ENCODE measurements around the gene PLEKHG1. TPM values are rescaled to one million over a fixed set of nuclear protein-coding genes. Genes with fewer than 3 reads are reported as not detected.

PLEKHG1 gene
- total and polyA plus RNA-seq, 2 donors (not counting 1 experiment from before 2014, with no cell fraction given): 66.2 to 450 TPM

DNA sequence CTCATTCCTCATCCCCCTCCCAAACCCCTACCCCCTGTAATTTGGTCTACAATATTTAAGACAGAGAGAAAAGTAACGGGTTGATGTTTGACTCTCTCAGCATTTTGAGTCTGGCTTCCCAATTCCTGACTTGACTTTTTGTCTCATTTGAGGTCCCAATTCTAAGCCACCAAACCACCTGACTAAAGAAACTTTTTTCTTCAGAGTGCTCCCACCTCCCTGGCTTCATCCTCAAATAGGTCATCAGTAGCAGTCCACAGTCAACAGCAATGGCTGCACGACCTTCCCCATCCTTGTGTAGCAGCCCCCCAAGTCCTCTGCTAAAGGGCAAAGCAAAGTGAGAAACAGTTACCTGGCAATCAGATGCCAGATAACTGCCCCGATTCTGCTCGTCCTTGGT is 1.8 kb downstream of the PLEKHG1 start:
- peak overlapping the region; percentile 97 to 99 for H3K27ac ChIP-seq (ENCODE audit: low read length in 2 of 2)

DNA sequence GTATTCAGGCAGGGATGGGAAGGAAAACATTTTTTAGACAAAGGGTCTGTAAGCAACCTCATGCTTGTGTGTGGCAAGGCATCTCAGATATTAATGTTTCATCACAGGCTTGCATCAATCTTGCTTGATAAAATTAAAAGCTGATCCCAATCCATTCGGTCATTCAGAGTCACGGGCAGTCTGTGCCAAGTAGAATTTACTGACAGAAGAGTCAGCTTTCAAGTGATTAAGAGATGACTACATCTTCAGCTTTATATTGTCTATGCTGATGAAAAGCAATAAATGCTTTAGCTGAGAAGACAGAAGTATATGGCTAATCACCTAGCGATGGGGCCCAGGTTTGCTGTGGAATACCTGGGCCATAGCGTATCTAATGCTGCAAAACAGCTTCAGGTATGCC is 3.5 kb downstream of the PLEKHG1 start:
- H3K9me3 Mint-ChIP-seq (ENCODE audit: insufficient read depth): no peaks in the 10 kb centered on the region

More for the DNA sequence above, 1.8 kb downstream of the PLEKHG1 start:
- POLR2A ChIA-PET: interaction anchor here (1.1 to 6.5 kb wide), 5 partner anchors 14 to 56 kb away, joined by 3 to 84 read pairs (median 10); no protein-coding TSS in a partner anchor
- peak overlapping the region; percentile 99 for H3K4me3 Mint-ChIP-seq
- intact Hi-C loops (cut with micrococcal nuclease): loop anchor here (2.0 to 5.0 kb wide), 2 partner anchors 89 to 121 kb away; no protein-coding TSS in a partner anchor
- peak overlapping the region; percentile 79 for H3K4me2 ChIP-seq (replicated peaks; ENCODE audit: low read depth, low read length, poor library complexity, severe bottlenecking)
- no peaks in the 10 kb centered on the region for H3K9me3 ChIP-seq (ENCODE audit: control extremely low read depth in 1 of 3, control insufficient read depth in 2 of 3, insufficient read depth in 1 of 3, low read length in 2 of 3)
- peaks cover 74% of the 10 kb centered on the region for H3K79me2 ChIP-seq (ENCODE audit: control insufficient read depth, insufficient read depth, low read length)
- WGBS (ENCODE audit: insufficient coverage): 88% methylated on average over 1 of the region's 4 CpGs
- no peak overlapping the region for H2AFZ ChIP-seq (ENCODE audit: insufficient read depth, low read depth, low read length, poor library complexity, severe bottlenecking)
- H3K4me3 ChIP-seq (ENCODE audit: control extremely low read depth in 1 of 5, extremely low read depth in 1 of 5, insufficient read depth in 1 of 5, low read depth in 2 of 5, low read length in 4 of 5): peak overlapping the region; percentile 56 to 83 (median 73)
- no peak for TF ChIP-seq EZH2 (IDR thresholded peaks at IDR 0.05; ENCODE audit: borderline replicate concordance, insufficient read depth, low read depth, low read length, poor library complexity, severe bottlenecking)
- TF ChIP-seq, protein P1, sequence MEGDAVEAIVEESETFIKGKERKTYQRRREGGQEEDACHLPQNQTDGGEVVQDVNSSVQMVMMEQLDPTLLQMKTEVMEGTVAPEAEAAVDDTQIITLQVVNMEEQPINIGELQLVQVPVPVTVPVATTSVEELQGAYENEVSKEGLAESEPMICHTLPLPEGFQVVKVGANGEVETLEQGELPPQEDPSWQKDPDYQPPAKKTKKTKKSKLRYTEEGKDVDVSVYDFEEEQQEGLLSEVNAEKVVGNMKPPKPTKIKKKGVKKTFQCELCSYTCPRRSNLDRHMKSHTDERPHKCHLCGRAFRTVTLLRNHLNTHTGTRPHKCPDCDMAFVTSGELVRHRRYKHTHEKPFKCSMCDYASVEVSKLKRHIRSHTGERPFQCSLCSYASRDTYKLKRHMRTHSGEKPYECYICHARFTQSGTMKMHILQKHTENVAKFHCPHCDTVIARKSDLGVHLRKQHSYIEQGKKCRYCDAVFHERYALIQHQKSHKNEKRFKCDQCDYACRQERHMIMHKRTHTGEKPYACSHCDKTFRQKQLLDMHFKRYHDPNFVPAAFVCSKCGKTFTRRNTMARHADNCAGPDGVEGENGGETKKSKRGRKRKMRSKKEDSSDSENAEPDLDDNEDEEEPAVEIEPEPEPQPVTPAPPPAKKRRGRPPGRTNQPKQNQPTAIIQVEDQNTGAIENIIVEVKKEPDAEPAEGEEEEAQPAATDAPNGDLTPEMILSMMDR (IDR thresholded peaks at IDR 0.05): no peak
- H4K20me1 ChIP-seq (ENCODE audit: control insufficient read depth, insufficient read depth, low read length, poor library complexity, severe bottlenecking): peaks cover 20% of the 10 kb centered on the region
- H3K36me3 ChIP-seq (replicated peaks in 1 of 2; ENCODE audit: control extremely low read depth in 1 of 2, control insufficient read depth in 1 of 2, extremely low read depth in 1 of 2, insufficient read depth in 2 of 2, low read length in 1 of 2): peaks cover 0 to 11% of the 10 kb centered on the region in 2 experiments
- no peaks in the 10 kb centered on the region for H3K27me3 Mint-ChIP-seq
- DNase-seq (no peak), ATAC-seq (ENCODE audit: low read depth) (no peak)
- CTCF ChIA-PET: interaction anchor here (1.5 to 7.3 kb wide), 7 partner anchors 9 to 183 kb away, joined by 3 to 77 read pairs (median 10); no protein-coding TSS in a partner anchor
- H3K4me1 Mint-ChIP-seq: peaks cover 71% of the 10 kb centered on the region
- H3K27ac Mint-ChIP-seq: peak overlapping the region; percentile 99
- peak overlapping the region; percentile 86 for H3K9ac ChIP-seq (ENCODE audit: low read length)
- peaks cover 54% of the 10 kb centered on the region in 2 donors for H3K4me1 ChIP-seq (ENCODE audit: control insufficient read depth in 2 of 2, insufficient read depth in 2 of 2, low read length in 2 of 2)
- H3K9me3 Mint-ChIP-seq (ENCODE audit: insufficient read depth): no peaks in the 10 kb centered on the region
- H3K27me3 ChIP-seq (replicated peaks in 1 of 4; ENCODE audit: control extremely low read depth in 1 of 4, control insufficient read depth in 3 of 4, insufficient read depth in 4 of 4, low read length in 3 of 4): no peaks in the 10 kb centered on the region

More for the DNA sequence above, 3.5 kb downstream of the PLEKHG1 start:
- TF ChIP-seq, protein P1 (IDR thresholded peaks at IDR 0.05): no peak
- no peak for TF ChIP-seq EZH2 (IDR thresholded peaks at IDR 0.05; ENCODE audit: borderline replicate concordance, insufficient read depth, low read depth, low read length, poor library complexity, severe bottlenecking)
- CTCF ChIA-PET: interaction anchor here (1.0 to 7.3 kb wide), 10 partner anchors 8 to 214 kb away, joined by 3 to 77 read pairs (median 4); no protein-coding TSS in a partner anchor
- no peak overlapping the region for H3K9ac ChIP-seq (ENCODE audit: low read length)
- peak overlapping the region; percentile 53 for H3K4me3 Mint-ChIP-seq
- 96% methylated on average over 2 of the region's 4 CpGs for WGBS (ENCODE audit: insufficient coverage)
- ATAC-seq (ENCODE audit: low read depth) (no peak), DNase-seq (no peak)
- H3K36me3 ChIP-seq (replicated peaks in 1 of 2; ENCODE audit: control extremely low read depth in 1 of 2, control insufficient read depth in 1 of 2, extremely low read depth in 1 of 2, insufficient read depth in 2 of 2, low read length in 1 of 2): peaks cover 0 to 17% of the 10 kb centered on the region in 2 experiments
- peaks cover 76% of the 10 kb centered on the region for H3K4me1 Mint-ChIP-seq
- H3K4me1 ChIP-seq (ENCODE audit: control insufficient read depth in 2 of 2, insufficient read depth in 2 of 2, low read length in 2 of 2): peaks cover 54 to 55% of the 10 kb centered on the region in 2 donors
- no peak overlapping the region for H3K4me2 ChIP-seq (replicated peaks; ENCODE audit: low read depth, low read length, poor library complexity, severe bottlenecking)
- intact Hi-C loops (cut with micrococcal nuclease): loop anchor here (5.0 kb wide), 1 partner anchor 119 kb away; no protein-coding TSS in a partner anchor
- H3K79me2 ChIP-seq (ENCODE audit: control insufficient read depth, insufficient read depth, low read length): peaks cover 87% of the 10 kb centered on the region
- H4K20me1 ChIP-seq (ENCODE audit: control insufficient read depth, insufficient read depth, low read length, poor library complexity, severe bottlenecking): peaks cover 28% of the 10 kb centered on the region
- no peaks in the 10 kb centered on the region for H3K27me3 ChIP-seq (replicated peaks in 1 of 4; ENCODE audit: control extremely low read depth in 1 of 4, control insufficient read depth in 3 of 4, insufficient read depth in 4 of 4, low read length in 3 of 4)
- no peak overlapping the region for H3K27ac ChIP-seq (ENCODE audit: low read length in 2 of 2)
- peak overlapping the region; percentile 15 for H3K27ac Mint-ChIP-seq
- H3K27me3 Mint-ChIP-seq: no peaks in the 10 kb centered on the region
- POLR2A ChIA-PET: interaction anchor here (0.8 to 6.5 kb wide), 3 partner anchors 19 to 46 kb away, joined by 3 to 84 read pairs (median 8); no protein-coding TSS in a partner anchor
- no peak overlapping the region for H3K4me3 ChIP-seq (ENCODE audit: control extremely low read depth in 1 of 5, extremely low read depth in 1 of 5, insufficient read depth in 1 of 5, low read depth in 2 of 5, low read length in 4 of 5)
- H2AFZ ChIP-seq (ENCODE audit: insufficient read depth, low read depth, low read length, poor library complexity, severe bottlenecking): no peak overlapping the region
- no peaks in the 10 kb centered on the region for H3K9me3 ChIP-seq (ENCODE audit: control extremely low read depth in 1 of 3, control insufficient read depth in 2 of 3, insufficient read depth in 1 of 3, low read length in 2 of 3)
